CD4-positive, alpha-beta T cell treated with Interleukin-4 for 1 hour (primary cell): Measurements from ENCODE around the gene INO80.
"Not testable (repeated sequence)": the region's sequence is repeated elsewhere in the genome, so short reads cannot be mapped to it uniquely, and the experiment has no call there.

Source experiments
- DNase-seq, 2 donors: peaks; one replicate each; pipeline ENCODE4 v3.0.0-alpha.2; 2020 to 2022

Gene INO80

DNA sequence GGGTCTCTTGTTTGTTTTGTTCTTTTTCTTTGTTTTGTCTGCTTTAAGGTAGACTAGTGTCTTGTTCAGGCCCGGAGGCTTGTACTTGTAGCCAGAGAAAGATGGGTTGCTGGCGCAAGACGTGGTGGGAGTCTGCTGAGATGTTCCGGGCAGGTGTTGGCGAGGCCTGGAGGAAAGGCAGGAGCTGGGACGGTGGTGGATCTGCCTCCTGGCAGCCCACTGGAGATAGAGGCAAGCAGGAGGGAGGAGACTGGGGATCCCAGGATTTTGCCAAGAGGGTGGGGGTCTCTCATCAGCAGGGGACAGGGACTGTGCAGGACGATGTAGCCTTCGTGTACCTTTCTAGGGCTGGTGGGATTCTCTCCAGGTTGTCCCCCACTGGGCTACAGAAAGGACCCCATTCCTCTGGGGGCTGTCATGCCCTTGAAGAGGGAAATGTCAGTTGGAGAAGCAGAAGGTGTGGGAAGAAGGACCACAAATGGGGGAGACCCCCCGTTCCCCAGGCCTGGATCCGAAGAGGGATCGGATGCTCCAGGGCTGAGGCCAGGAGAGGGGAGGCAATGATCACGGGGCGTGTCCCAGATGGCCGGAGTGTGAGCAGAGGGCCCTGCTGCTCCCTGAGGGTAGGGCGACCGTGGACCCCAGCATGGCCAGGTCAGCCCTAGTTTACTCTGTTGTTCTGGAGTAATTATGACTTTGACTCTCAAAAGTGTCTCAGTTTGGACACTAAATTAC lies 155.8 kb downstream of the INO80 start:
- DNase-seq, result no peak

DNA sequence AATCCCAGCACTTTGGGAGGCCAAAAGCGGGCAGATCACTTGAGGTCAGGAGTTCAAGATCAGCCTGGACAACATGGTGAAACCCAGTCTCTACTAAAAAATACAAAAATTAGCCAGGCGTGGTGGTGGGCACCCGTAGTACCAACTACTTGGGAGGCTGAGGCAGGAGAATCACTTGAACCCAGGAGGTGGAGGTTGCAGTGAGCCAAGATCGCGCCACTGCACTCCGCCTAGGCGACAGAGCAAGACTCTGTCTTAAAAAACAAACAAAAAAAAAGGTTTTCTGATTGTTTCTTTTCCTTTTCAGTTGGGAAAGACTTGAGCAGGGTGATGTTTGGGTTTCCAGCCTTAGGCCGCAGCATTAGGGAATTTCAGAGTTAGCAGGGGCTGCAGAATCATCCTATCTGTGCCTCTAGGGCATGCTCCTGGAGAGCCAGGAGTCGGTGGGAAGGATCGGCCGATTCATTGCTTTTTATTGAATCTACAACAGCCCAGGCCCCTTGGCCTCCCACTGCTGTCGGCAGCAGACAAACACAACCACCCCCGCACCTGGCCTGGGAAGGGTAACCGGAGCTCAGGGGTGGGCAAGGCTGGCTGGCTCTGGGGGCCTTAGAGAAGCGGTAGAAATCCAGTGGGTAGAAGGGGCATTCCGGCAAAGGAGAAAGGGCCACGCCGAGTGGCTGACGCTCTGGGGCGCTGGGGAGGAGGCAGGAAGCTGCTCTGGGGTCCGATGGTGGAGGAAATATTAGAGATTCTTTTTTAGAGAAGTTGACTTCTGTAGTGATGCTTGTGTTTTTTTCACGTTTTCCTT lies 156.5 kb downstream of the INO80 start:
- DNase-seq, result no peak

- no peak for DNase-seq
Measured at GRCh38 chr15:40958723-40959122, 157.4 kb downstream of the INO80 start.

- DNase-seq, result no peak
Measured at GRCh38 chr15:40958146-40958545, 157.9 kb downstream of the INO80 start.

- no peak for DNase-seq
Measured at GRCh38 chr15:40957581-40958051, 158.5 kb downstream of the INO80 start.

DNA sequence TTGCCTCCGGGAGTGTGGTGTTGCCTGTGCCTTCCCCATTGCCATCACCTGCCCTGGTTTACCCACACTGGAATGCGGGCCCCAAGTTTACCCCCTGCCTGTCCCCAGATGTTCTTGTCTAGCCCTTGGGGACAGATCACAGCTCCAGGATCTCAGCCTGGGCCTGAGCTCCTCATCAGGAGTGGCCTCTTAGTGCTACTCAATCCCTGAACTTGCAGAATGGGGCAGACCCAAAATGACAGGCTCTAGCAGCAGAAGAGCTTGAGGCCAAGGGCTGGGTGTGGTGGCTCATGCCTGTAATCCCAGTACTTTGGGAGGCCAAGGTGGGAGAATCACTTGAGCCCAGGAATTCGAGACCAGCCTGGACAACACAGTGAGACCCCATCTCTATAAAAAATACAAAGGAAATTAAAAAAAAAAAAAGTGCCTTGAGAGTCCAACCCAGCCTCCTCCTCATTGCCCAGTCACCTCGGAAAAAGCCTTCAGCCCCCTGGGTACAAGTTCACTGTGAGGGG lies 159.0 kb downstream of the INO80 start:
- no peak for DNase-seq

DNA sequence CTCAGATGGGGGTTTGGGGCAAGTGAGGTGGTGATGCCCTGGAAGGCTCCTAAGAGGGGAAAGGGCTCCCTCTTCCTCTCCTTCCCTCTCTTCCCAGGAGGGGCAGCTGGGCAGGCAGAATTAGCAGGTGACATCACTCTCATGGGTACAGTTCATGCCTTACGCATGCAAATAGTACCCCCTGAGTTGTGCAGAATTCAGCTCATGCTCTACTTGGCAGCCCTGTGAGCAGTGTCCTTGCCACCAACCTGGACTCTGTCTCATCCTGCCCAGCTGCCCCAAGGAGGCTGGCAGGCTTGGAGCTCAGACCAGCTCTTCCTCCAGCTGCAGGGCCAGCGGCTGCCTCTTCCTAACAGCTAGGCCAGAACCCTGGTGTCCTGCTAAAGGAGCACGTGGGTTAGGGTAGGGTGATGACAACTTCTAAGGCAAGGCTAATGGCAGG lies 159.5 kb downstream of the INO80 start:
- DNase-seq, result no peak

DNA sequence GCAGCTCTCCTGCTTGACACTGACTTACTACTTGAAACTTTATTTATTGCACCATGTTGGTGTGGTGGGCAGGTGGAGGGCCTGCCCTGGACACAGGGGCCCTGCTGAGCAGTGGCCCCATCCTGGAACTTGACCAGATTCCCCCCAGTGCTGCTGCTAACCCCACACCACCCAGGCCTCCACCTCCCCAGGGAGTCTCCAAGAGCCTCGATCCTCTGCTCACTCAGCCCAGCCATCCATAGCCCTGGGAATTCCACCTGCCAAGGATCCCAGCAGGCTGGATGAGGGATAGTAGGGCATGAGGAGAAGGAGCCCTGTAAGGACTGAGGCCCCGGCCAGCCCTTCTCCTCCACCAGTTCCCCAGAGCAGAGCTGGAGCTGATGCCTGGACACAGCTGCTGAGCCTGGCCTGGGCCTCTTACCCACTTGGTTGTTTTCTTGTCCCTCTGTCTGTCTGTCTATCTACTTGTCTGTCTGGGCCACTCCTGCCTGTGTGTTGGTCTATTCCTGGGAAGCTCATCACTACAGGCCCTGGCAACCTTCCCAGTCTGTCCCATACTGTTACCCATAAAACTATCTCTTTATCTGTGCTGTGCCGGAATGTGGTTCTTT lies 160.0 kb downstream of the INO80 start:
- no peak for DNase-seq

DNA sequence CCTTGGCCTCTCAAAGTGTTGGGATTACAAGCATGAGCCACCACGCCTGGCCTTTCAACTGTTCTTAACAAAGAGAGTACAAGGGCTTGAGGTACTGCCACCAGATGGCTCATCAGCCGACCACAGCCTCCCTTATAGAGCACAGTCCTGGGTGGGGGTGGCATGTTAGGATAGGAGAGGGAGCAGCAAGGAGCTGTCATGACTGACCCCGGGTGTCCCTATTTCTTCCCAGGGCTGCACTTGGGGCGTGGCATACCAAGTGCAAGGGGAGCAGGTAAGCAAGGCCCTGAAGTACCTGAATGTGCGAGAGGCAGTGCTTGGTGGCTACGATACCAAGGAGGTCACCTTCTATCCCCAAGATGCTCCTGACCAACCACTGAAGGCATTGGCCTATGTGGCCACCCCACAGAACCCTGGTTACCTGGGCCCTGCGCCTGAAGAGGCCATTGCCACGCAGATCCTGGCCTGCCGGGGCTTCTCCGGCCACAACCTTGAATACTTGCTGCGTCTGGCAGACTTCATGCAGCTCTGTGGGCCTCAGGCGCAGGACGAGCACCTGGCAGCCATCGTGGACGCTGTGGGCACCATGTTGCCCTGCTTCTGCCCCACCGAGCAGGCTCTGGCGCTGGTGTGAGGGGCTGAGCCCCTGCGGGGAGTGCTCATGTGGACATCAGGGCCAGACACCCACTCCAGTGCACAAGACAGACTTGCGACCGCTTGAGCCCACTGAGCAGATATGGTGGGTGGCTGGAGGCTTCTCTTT lies 160.8 kb downstream of the INO80 start:
- no peak for DNase-seq

GRCh38 chr15:40954158-40954848 lies 161.8 kb downstream of the INO80 start:
- DNase-seq, result not testable (repeated sequence)

GRCh38 chr15:40953713-40954074 lies 162.4 kb downstream of the INO80 start:
- no peak for DNase-seq

DNA sequence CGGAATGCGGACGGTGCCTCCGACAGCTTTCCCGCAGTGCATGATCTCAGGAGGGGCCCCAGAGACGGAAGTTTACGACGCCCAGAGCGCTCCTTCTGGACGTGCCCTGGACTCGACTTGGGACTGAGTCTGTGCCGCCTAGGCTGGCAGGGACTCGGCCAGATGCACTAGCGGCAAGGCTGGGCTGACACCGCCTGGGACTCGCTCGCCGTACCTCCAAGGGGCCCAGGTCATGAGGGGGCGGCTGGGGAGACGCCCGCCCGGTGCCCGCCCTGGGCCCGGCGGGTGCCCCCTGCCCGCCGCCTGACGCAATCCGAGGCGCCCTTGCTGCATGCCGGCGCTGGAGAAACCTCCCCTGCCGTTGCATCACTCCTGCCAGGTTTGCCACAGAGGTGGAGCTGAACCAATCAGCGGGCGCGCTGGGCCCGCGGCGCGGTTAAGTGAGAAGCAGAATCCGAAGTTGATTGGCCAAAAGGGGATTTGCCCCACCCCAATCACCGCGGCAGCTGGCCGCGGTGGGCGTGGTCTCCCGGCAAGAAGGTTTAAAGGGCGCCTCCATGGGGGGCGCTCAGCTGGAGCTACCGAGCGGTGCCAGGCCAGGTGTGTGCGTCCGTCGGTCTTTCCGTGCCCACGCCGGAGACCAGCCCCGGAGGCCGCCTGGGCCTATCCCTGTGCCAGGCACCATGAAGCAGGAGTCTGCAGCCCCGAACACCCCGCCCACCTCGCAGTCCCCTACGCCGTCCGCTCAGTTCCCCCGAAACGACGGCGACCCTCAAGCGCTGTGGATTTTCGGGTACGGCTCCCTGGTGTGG lies 163.0 kb downstream of the INO80 start, which contains the start of gene CHAC1:
CHAC1 (plus strand) TSS at position 571 of the 812 bp plus-strand sequence; CDS start at position 684, 113 bp downstream.
- DNase-seq, result peak; percentile 96 to 97

- no peak for DNase-seq
Measured at GRCh38 chr15:40952301-40952900, 163.7 kb downstream of the INO80 start.

- no peak for DNase-seq
Measured at GRCh38 chr15:40951764-40952163, 164.3 kb downstream of the INO80 start.

- DNase-seq, result no peak
Measured at GRCh38 chr15:40949756-40950207, 166.3 kb downstream of the INO80 start.

DNA sequence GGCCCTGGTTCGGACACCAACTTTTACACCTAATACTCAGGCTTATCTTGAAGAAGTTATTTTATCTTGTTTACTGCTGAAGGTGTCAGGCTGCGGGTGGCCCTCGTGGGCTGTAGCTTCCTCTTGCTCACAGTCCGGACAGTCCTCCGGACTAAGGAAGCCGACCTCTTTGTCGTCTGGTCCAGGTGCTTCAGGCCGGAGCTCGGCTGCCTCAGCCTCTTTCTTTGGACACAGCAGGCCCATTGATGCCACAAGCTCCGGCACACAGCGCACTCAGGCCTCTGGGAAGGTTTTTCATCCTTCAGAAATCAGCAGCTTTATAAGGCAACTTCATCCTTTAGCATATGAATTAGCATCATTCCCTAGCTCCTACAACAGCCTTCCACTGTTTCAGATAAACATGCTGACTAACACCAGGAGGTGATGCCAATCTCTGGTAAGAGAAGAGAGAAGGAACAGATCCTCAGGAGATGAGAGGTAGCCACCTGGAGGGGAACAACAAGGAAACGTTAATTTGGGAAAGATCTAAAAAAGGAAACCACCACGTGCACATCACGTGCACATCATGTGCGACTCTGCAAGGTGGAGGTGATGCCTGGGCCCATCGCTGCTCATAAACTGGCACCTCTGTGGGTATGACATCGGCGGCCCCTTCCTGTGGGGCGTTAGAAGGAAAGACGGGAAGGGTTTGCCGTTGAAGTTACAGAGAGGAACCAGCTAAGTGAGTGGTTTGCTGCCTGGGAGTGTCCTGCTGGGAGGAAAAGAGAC lies 167.2 kb downstream of the INO80 start:
- no peak for DNase-seq

DNA sequence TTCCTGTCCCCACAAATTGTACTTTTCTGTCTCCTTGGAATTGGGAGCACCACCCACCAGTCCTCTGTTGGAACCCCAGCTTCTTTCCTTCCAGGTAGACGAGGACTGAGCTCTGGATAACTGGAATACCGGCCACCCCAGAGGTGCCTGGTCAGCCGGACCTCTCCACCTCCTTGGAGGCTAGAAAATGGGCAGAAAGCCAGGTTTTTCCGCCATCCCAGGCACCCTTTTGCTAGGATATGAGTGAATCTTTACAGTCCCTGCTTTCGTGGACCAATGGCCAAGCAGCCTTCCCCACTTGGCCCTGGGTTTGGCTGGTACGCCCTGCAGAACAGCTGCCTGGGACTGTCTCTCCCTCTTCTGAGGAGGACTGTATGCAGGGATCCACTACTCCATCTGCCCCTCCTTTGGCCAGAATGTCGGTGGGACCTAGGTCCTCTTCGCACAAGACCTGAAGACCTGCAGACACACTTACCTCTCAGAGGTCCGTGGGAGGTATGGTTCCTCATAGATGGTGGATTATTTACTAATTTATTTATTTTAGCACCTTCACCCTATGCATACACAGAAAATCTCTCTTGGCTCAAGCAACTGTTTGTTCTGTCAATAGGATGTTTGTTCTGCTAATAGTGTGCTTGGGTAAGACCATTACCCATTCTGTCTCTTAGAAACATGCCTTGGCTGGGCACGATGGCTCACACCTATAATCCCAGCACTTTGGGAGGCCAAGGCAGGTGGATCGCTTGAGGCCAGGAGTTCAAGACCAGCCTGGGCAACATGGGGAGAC lies 171.4 kb downstream of the INO80 start:
- DNase-seq, result no peak

- DNase-seq, result no peak
Measured at GRCh38 chr15:40943764-40944365, 172.2 kb downstream of the INO80 start.
